Measurements from ENCODE around the gene ATP5F1E.

DNA sequence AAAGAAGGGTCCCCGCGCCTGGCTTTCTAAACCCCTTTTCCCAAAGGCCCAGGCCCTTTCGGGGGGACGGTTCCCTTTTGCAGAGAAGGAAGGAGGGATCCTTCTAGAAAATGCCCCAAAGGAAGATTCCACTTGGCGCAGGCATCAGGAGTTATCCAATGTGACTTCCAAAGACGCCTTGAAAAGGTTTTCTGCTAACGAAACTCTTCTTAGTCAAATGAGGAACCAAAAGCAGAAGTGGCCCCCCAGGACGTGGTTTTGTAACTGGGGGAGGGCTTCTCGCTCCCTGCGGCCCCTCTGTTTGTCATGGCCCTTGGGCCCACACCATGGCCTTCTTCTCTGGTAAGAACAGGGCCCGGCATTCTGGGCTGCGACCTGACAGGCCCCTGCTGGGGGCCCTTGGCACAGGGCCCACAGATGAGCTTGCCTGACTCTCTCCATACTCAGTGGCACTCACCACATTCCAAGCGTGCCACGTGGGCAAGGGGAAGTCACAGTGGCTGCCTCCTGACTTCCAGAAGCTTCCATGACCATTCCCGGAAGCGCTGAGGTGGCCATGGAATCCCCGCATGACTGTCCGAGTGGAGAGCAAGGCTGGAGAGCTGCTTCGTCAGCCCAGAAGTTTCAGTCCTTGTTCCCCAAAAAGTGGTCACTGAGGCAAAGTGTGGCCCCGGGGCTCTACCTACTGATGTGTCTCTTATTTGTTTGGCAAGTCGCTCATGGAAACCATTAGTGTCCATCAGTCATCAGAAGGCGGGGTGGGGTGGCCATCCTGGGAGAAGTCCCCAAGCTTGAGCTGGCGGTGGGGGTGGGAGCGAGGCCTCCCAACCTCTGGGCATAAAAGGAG is 24.2 kb downstream of the ATP5F1E start:
- TF ChIP-seq ARNT (IDR thresholded peaks at IDR 0.05) (no peak), SP1 (IDR thresholded peaks at IDR 0.05) (no peak), FOXK2 (IDR thresholded peaks at IDR 0.05) (no peak), BHLHE40 (IDR thresholded peaks at IDR 0.05; ENCODE audit: borderline replicate concordance) (no peak), FOXM1 (IDR thresholded peaks at IDR 0.05; ENCODE audit: borderline replicate concordance) (no peak), ZNF384 (IDR thresholded peaks at IDR 0.05) (no peak)

Measured in HEK293T (cell line).